Tibial nerve (tissue), 4 donors: ENCODE results near the gene PIK3IP1. TPM values are rescaled to one million over a fixed set of nuclear protein-coding genes. Genes with fewer than 3 reads are reported as not detected.
A peak's percentile ranks its signal among the peaks of the same experiment; 100 is the strongest.

Experiments
- DNase-seq, 2 donors: peaks; one replicate each; pipeline ENCODE4 v3.0.0-alpha.2; 2019; ENCODE audit warnings: low spot score in 2 of 2
- H3K27ac ChIP-seq, 4 donors: fragments of 200-600 bp; sonication (generic) in 3 of 4; one replicate each; pipeline ENCODE4 v1.5.1; 2017 to 2019; ENCODE audit warnings: mild to moderate bottlenecking in 1 of 4
- H3K27me3 ChIP-seq, 2 donors: fragments of 200-600 bp; sonication (generic) in 1 of 2; one replicate each; pipeline versions ENCODE4 v1.5.1 to v1.6.0; 2017 to 2019
- H3K36me3 ChIP-seq, 3 donors: fragments of 200-600 bp; sonication (generic); one replicate each; pipeline ENCODE4 v1.5.1; 2018 to 2019
- H3K4me1 ChIP-seq, 4 donors: fragments of 200-600 bp; sonication (generic) in 3 of 4; one replicate each; pipeline ENCODE4 v1.5.1; 2017 to 2019
- H3K4me3 ChIP-seq, 4 donors: fragments of 200-600 bp; sonication (generic) in 3 of 4; one replicate each; pipeline ENCODE4 v1.5.1; 2017 to 2019; ENCODE audit warnings: mild to moderate bottlenecking in 1 of 4, moderate library complexity in 1 of 4
- H3K9me3 ChIP-seq, 4 donors: fragments of 200-600 bp; sonication (generic) in 3 of 4; one replicate each; pipeline ENCODE4 v1.5.1; 2017 to 2019
- CTCF ChIP-seq, 5 experiments: fragments of 200-600 bp in 3 of 5; fragments of 450-650 bp in 2 of 5; sonication (generic) in 3 of 5; IDR thresholded peaks; one replicate each; pipeline ENCODE4 v1.5.1; 2016 to 2019; ENCODE audit warnings: antibody characterized with exemption in 5 of 5, mild to moderate bottlenecking in 3 of 5, moderate library complexity in 2 of 5
- EP300 ChIP-seq, 2 donors: sonication (generic); formaldehyde crosslinking; IDR thresholded peaks; one replicate each; pipeline ENCODE4 v1.6.1; 2017; ENCODE audit warnings: antibody characterized with exemption in 2 of 2, mild to moderate bottlenecking in 1 of 2
- POLR2A ChIP-seq, 2 donors: fragments of 450-650 bp; IDR thresholded peaks; one replicate each; pipeline ENCODE4 v1.6.1; 2017; ENCODE audit warnings: antibody characterized with exemption in 2 of 2, mild to moderate bottlenecking in 2 of 2, moderate library complexity in 2 of 2
- WGBS, 2 donors: methylation state at CpG; one replicate each; pipeline ENCODE4 v1.1.5; 2018; 5-methylcytosine and 5-hydroxymethylcytosine counted together
- total RNA-seq, 4 donors: library from RNA; depleted of rRNA; stranded (reverse); fragments of >200 nt; gene quantifications; one replicate each; pipeline ENCODE4 v1.1.0, GENCODE V29; 2016

PIK3IP1 gene
- total RNA-seq, 4 donors from 2014 or later: 54.8 to 106 (median 80.5) TPM

DNA sequence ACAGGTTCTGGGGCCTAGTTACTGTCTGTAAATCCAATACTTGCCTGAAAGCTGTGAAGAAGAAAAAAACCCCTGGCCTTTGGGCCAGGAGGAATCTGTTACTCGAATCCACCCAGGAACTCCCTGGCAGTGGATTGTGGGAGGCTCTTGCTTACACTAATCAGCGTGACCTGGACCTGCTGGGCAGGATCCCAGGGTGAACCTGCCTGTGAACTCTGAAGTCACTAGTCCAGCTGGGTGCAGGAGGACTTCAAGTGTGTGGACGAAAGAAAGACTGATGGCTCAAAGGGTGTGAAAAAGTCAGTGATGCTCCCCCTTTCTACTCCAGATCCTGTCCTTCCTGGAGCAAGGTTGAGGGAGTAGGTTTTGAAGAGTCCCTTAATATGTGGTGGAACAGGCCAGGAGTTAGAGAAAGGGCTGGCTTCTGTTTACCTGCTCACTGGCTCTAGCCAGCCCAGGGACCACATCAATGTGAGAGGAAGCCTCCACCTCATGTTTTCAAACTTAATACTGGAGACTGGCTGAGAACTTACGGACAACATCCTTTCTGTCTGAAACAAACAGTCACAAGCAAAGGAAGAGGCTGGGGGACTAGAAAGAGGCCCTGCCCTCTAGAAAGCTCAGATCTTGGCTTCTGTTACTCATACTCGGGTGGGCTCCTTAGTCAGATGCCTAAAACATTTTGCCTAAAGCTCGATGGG, 13.5 kb downstream of the PIK3IP1 start:
- TF ChIP-seq POLR2A (IDR thresholded peaks at IDR 0.05) (no peak), EP300 (IDR thresholded peaks at IDR 0.05) (no peak), CTCF (IDR thresholded peaks at IDR 0.05) (no peak)
- WGBS, 2 donors: 54 to 72% methylated on average over 6 of the region's 6 CpGs
- Histone ChIP-seq H3K27ac (peak overlapping the region in 3 of 4 donors; percentile 13 to 56 (median 46)), H3K4me3 (no peak overlapping the region), H3K4me1 (peaks cover 0 to 18% (median 0%) of the 10 kb centered on the region in 4 donors), H3K36me3 (peaks cover 0 to 89% (median 11%) of the 10 kb centered on the region in 3 donors), H3K9me3 (no peaks in the 10 kb centered on the region), H3K27me3 (no peaks in the 10 kb centered on the region)
- DNase-seq: no peak

- DNase-seq: no peak
- peaks cover 0 to 89% (median 9%) of the 10 kb centered on the region in 3 donors for H3K36me3 ChIP-seq
- no peaks in the 10 kb centered on the region for H3K27me3 ChIP-seq
- peak overlapping the region in 3 of 4 donors; percentile 11 to 56 (median 46) for H3K27ac ChIP-seq
- 60 to 73% methylated on average over 9 of the region's 9 CpGs for WGBS, 2 donors
- TF ChIP-seq POLR2A (IDR thresholded peaks at IDR 0.05) (no peak), CTCF (IDR thresholded peaks at IDR 0.05) (no peak), EP300 (IDR thresholded peaks at IDR 0.05) (no peak)
- no peak overlapping the region for H3K4me3 ChIP-seq
- H3K4me1 ChIP-seq: peaks cover 0 to 12% (median 0%) of the 10 kb centered on the region in 4 donors
- H3K9me3 ChIP-seq: no peaks in the 10 kb centered on the region
Observed at GRCh38 chr22:31278151-31278621, 14.1 kb downstream of the PIK3IP1 start.

DNA sequence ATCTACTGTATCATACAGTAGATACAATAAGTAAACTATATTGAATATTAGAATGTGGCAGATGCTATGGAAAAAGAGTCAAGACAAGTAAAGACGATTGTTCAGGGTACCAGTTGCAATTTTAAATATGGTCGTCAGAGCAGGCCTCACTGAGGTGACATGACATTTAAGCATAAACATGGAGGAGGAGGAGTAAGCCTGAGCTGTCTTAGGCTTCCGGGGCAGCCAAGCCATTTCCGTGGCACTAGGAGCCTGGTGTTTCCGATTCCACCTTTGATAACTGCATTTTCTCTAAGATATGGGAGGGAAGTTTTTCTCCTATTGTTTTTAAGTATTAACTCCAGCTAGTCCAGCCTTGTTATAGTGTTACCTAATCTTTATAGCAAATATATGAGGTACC, 14.5 kb downstream of the PIK3IP1 start:
- no peak for TF ChIP-seq POLR2A (IDR thresholded peaks at IDR 0.05)
- no peak for TF ChIP-seq CTCF (IDR thresholded peaks at IDR 0.05)
- no peak for TF ChIP-seq EP300 (IDR thresholded peaks at IDR 0.05)
- peak overlapping the region in 3 of 4 donors; percentile 11 to 56 (median 46) for H3K27ac ChIP-seq
- H3K36me3 ChIP-seq: peaks cover 0 to 87% (median 9%) of the 10 kb centered on the region in 3 donors
- no peaks in the 10 kb centered on the region for H3K9me3 ChIP-seq
- DNase-seq: no peak
- no peak overlapping the region for H3K4me3 ChIP-seq
- 84 to 89% methylated on average over 5 of the region's 5 CpGs for WGBS, 2 donors
- H3K27me3 ChIP-seq: no peaks in the 10 kb centered on the region
- H3K4me1 ChIP-seq: peaks cover 0 to 8% (median 0%) of the 10 kb centered on the region in 4 donors

DNA sequence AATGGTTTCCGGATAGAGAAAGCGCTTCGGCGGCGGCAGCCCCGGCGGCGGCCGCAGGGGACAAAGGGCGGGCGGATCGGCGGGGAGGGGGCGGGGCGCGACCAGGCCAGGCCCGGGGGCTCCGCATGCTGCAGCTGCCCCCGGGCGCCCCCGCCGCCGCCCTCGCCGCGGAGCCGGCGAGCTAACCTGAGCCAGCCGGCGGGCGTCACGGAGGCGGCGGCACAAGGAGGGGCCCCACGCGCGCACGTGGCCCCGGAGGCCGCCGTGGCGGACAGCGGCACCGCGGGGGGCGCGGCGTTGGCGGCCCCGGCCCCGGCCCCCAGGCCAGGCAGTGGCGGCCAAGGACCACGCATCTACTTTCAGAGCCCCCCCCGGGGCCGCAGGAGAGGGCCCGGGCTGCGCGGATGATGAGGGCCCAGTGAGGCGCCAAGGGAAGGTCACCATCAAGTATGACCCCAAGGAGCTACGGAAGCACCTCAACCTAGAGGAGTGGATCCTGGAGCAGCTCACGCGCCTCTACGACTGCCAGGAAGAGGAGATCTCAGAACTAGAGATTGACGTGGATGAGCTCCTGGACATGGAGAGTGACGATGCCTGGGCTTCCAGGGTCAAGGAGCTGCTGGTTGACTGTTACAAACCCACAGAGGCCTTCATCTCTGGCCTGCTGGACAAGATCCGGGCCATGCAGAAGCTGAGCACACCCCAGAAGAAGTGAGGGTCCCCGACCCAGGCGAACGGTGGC, 15.7 kb downstream of the PIK3IP1 start:
- DNase-seq: no peak
- Histone ChIP-seq H3K4me1 (peaks cover 0 to 12% (median 0%) of the 10 kb centered on the region in 4 donors), H3K27ac (no peak overlapping the region), H3K27me3 (no peaks in the 10 kb centered on the region), H3K36me3 (peaks cover 0 to 84% (median 9%) of the 10 kb centered on the region in 3 donors), H3K4me3 (no peak overlapping the region), H3K9me3 (no peaks in the 10 kb centered on the region)
- TF ChIP-seq EP300 (IDR thresholded peaks at IDR 0.05) (no peak), CTCF (IDR thresholded peaks at IDR 0.05) (no peak), POLR2A (IDR thresholded peaks at IDR 0.05) (no peak)
- 88 to 95% methylated on average over 54 to 67 of the region's 69 CpGs for WGBS, 2 donors

- peaks cover 0 to 84% (median 8%) of the 10 kb centered on the region in 3 donors for H3K36me3 ChIP-seq
- no peaks in the 10 kb centered on the region for H3K27me3 ChIP-seq
- no peaks in the 10 kb centered on the region for H3K9me3 ChIP-seq
- H3K4me3 ChIP-seq: no peak overlapping the region
- no peak for DNase-seq
- peaks cover 0 to 14% (median 0%) of the 10 kb centered on the region in 4 donors for H3K4me1 ChIP-seq
- no peak overlapping the region for H3K27ac ChIP-seq
- 93 to 95% methylated on average over 4 to 5 of the region's 5 CpGs for WGBS, 2 donors
- no peak for TF ChIP-seq CTCF (IDR thresholded peaks at IDR 0.05)
- TF ChIP-seq EP300 (IDR thresholded peaks at IDR 0.05): no peak
- no peak for TF ChIP-seq POLR2A (IDR thresholded peaks at IDR 0.05)
Observed at GRCh38 chr22:31275576-31275975, 16.7 kb downstream of the PIK3IP1 start.
